Hepatocyte (in vitro differentiated cells): Measurements from ENCODE around the gene STX12.

Source experiments
- EZH2phosphoT487 ChIP-seq: fragments of 200-600 bp; sonication (generic); IDR thresholded peaks from one replicate; pipeline ENCODE4 v1.6.1; 2018; ENCODE audit warnings: antibody characterized with exemption, mild to moderate bottlenecking, low read depth, moderate library complexity; ENCODE audit not compliant: unreplicated experiment, severe bottlenecking
- TF ChIP-seq, protein P1 (sequence below): fragments of 200-600 bp; sonication (generic); IDR thresholded peaks from 2 replicates; pipeline ENCODE4 v1.5.1; 2016; ENCODE audit warnings: antibody characterized with exemption, mild to moderate bottlenecking; ENCODE audit not compliant: poor library complexity

DNA sequence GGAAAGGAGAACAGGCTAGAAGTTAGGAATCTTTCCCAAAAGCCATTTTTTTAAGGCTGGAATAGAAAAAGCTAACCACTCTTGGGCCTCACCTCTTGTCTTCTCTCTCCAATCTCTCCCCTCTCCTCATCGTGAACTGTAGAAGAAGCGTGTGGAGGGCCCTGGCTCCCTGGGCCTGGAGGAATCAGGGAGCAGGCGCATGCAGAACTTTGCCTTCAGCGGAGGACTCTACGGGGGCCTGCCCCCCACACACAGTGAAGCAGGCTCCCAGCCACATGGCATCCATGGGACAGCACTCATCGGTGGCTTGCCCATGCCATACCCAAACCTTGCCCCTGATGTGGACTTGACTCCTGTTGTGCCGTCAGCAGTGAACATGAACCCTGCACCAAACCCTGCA is 76.9 kb downstream of the STX12 start:
- TF ChIP-seq, protein P1, sequence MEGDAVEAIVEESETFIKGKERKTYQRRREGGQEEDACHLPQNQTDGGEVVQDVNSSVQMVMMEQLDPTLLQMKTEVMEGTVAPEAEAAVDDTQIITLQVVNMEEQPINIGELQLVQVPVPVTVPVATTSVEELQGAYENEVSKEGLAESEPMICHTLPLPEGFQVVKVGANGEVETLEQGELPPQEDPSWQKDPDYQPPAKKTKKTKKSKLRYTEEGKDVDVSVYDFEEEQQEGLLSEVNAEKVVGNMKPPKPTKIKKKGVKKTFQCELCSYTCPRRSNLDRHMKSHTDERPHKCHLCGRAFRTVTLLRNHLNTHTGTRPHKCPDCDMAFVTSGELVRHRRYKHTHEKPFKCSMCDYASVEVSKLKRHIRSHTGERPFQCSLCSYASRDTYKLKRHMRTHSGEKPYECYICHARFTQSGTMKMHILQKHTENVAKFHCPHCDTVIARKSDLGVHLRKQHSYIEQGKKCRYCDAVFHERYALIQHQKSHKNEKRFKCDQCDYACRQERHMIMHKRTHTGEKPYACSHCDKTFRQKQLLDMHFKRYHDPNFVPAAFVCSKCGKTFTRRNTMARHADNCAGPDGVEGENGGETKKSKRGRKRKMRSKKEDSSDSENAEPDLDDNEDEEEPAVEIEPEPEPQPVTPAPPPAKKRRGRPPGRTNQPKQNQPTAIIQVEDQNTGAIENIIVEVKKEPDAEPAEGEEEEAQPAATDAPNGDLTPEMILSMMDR: no peak
- no peak for TF ChIP-seq EZH2phosphoT487
